ENCODE results near the gene BTBD9.

- TF ChIP-seq CTCF (conservative IDR thresholded peaks at IDR 0.05; ENCODE audit: low read depth, low read length): no peak
- TF ChIP-seq EZH2 (IDR thresholded peaks at IDR 0.05; ENCODE audit: low read length, unreplicated experiment): no peak
- no peak for TF ChIP-seq EZH2phosphoT487 (IDR thresholded peaks at IDR 0.05; ENCODE audit: borderline replicate concordance, low read length)
Measured at GRCh38 chr6:38158762-38159350, 480.9 kb downstream of the BTBD9 start.

All from PC-3 (cell line).